Tibial nerve (tissue), 3 donors: ENCODE results near the gene SPINK8.

ENCODE experiments used
- POLR2A ChIP-seq, 2 donors: fragments of 450-650 bp; IDR thresholded peaks; one replicate each; pipeline ENCODE4 v1.6.1; 2017; ENCODE audit warnings: antibody characterized with exemption in 2 of 2, mild to moderate bottlenecking in 2 of 2, moderate library complexity in 2 of 2
- TF ChIP-seq, protein P1 (sequence below), 5 experiments: fragments of 200-600 bp in 3 of 5; fragments of 450-650 bp in 2 of 5; sonication (generic) in 3 of 5; IDR thresholded peaks; one replicate each; pipeline ENCODE4 v1.5.1; 2016 to 2019; ENCODE audit warnings: antibody characterized with exemption in 5 of 5, mild to moderate bottlenecking in 3 of 5, moderate library complexity in 2 of 5

DNA sequence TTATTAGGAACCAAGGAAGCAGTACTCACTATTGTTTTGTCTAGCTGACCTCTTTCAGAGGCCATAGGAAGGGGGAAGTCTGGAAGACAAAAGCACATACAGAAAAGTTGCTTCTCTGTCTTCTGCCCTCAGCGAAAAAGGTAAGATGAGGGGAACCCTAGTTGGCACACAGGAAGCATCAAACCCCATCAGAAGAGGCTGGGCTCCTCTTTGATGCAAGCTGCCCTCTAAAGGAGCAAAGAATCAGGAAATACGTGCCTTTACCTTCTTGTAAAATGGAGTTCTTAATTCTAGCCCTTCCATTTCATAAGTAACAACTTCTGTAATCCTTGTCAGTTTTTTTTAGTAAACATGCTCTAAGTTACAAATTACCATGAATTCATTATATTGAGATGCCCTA is 12.5 kb downstream of the SPINK8 start:
- no peak for TF ChIP-seq POLR2A (IDR thresholded peaks at IDR 0.05)
- TF ChIP-seq, protein P1, sequence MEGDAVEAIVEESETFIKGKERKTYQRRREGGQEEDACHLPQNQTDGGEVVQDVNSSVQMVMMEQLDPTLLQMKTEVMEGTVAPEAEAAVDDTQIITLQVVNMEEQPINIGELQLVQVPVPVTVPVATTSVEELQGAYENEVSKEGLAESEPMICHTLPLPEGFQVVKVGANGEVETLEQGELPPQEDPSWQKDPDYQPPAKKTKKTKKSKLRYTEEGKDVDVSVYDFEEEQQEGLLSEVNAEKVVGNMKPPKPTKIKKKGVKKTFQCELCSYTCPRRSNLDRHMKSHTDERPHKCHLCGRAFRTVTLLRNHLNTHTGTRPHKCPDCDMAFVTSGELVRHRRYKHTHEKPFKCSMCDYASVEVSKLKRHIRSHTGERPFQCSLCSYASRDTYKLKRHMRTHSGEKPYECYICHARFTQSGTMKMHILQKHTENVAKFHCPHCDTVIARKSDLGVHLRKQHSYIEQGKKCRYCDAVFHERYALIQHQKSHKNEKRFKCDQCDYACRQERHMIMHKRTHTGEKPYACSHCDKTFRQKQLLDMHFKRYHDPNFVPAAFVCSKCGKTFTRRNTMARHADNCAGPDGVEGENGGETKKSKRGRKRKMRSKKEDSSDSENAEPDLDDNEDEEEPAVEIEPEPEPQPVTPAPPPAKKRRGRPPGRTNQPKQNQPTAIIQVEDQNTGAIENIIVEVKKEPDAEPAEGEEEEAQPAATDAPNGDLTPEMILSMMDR (IDR thresholded peaks at IDR 0.05): no peak
